Cardiac muscle cell (in vitro differentiated cells and primary cell): ENCODE data around the gene PRKCA. TPM values are rescaled to one million over a fixed set of nuclear protein-coding genes. Genes with fewer than 3 reads are reported as not detected.

Experiments
- DNase-seq, 2 donors: peaks; one replicate each; pipeline versions ENCODE4 v3.0.0 to v3.0.0-alpha.2; 2010 to 2017; ENCODE audit warnings: low read depth in 1 of 2, low spot score in 1 of 2
- H3K27ac ChIP-seq: fragments of 200-600 bp; sonication (generic); 2 replicates; pipeline ENCODE4 v1.5.1; 2016
- H3K27me3 ChIP-seq: fragments of 200-600 bp; sonication (generic); 2 replicates; pipeline ENCODE4 v1.6.0; 2016; ENCODE audit warnings: control low read depth
- H3K36me3 ChIP-seq: fragments of 200-600 bp; sonication (generic); 2 replicates; pipeline ENCODE4 v1.5.1; 2016; ENCODE audit warnings: control low read depth
- H3K4me1 ChIP-seq: fragments of 200-600 bp; sonication (generic); 2 replicates; pipeline ENCODE4 v1.8.1; 2017; ENCODE audit warnings: low read depth, mild to moderate bottlenecking, mixed run types
- H3K4me3 ChIP-seq: fragments of 200-600 bp; sonication (generic); 2 replicates; pipeline ENCODE4 v1.5.1; 2016; ENCODE audit warnings: mild to moderate bottlenecking
- H3K9me3 ChIP-seq: fragments of 200-600 bp; sonication (generic); 2 replicates; pipeline ENCODE4 v1.5.1; 2017; ENCODE audit warnings: low read depth, mild to moderate bottlenecking, control low read depth
- CTCF ChIP-seq: IDR thresholded peaks from 2 replicates; pipeline ENCODE4 v1.5.1; 2012; ENCODE audit warnings: low read depth, mild to moderate bottlenecking, low read length
- polyA plus RNA-seq: library from polyadenylated mRNA; unstranded; fragments of >200 nt; fragmentation: Nextera tagmentation; extraction: Ambion mirVana; gene quantifications from 2 replicates; pipeline ENCODE4 v1.2.1, GENCODE V29; 2016
- total RNA-seq: library from RNA; depleted of rRNA; stranded (reverse); fragments of >200 nt; gene quantifications from 2 replicates; pipeline ENCODE4 v1.2.3, GENCODE V29; 2016

Gene PRKCA
- total and polyA plus RNA-seq, 2 experiments from 2014 or later: 3.1 to 10.3 TPM

GRCh38 chr17:66775271-66775670, 472.9 kb downstream of the PRKCA start:
- DNase-seq: no peak

GRCh38 chr17:66775881-66776400, 473.5 kb downstream of the PRKCA start:
- Histone ChIP-seq H3K4me1 (no peaks in the 10 kb centered on the region), H3K27ac (no peak overlapping the region), H3K4me3 (no peak overlapping the region), H3K36me3 (no peaks in the 10 kb centered on the region), H3K9me3 (no peaks in the 10 kb centered on the region), H3K27me3 (no peaks in the 10 kb centered on the region)
- DNase-seq: no peak
- no peak for TF ChIP-seq CTCF

More at GRCh38 chr17:66775271-66775670, 472.9 kb downstream of the PRKCA start:
- Histone ChIP-seq H3K36me3 (no peaks in the 10 kb centered on the region), H3K9me3 (no peaks in the 10 kb centered on the region), H3K4me3 (no peak overlapping the region), H3K4me1 (no peaks in the 10 kb centered on the region), H3K27me3 (no peaks in the 10 kb centered on the region), H3K27ac (no peak overlapping the region)
- no peak for TF ChIP-seq CTCF

- no peaks in the 10 kb centered on the region for H3K9me3 ChIP-seq
- no peaks in the 10 kb centered on the region for H3K36me3 ChIP-seq
- H3K27me3 ChIP-seq: no peaks in the 10 kb centered on the region
- H3K27ac ChIP-seq: no peak overlapping the region
- no peak for TF ChIP-seq CTCF
- H3K4me1 ChIP-seq: no peaks in the 10 kb centered on the region
- H3K4me3 ChIP-seq: no peak overlapping the region
- no peak for DNase-seq
These were observed 474.7 kb downstream of the PRKCA start for GRCh38 chr17:66776999-66777688.

- Histone ChIP-seq H3K36me3 (no peaks in the 10 kb centered on the region), H3K27ac (no peak overlapping the region)
These were observed 475.3 kb downstream of the PRKCA start for GRCh38 chr17:66777689-66778225.

GRCh38 chr17:66778531-66779236, 476.3 kb downstream of the PRKCA start:
- no peaks in the 10 kb centered on the region for H3K27me3 ChIP-seq
- no peaks in the 10 kb centered on the region for H3K36me3 ChIP-seq
- no peaks in the 10 kb centered on the region for H3K9me3 ChIP-seq
- no peak for TF ChIP-seq CTCF
- H3K4me1 ChIP-seq: no peaks in the 10 kb centered on the region
- H3K4me3 ChIP-seq: no peak overlapping the region
- H3K27ac ChIP-seq: no peak overlapping the region
- no peak for DNase-seq

More at GRCh38 chr17:66777689-66778225, 475.3 kb downstream of the PRKCA start:
- no peaks in the 10 kb centered on the region for H3K4me1 ChIP-seq
- no peaks in the 10 kb centered on the region for H3K27me3 ChIP-seq
- no peaks in the 10 kb centered on the region for H3K9me3 ChIP-seq
- no peak overlapping the region for H3K4me3 ChIP-seq
- TF ChIP-seq CTCF: no peak
- peak; percentile 22 to 48 for DNase-seq
